Measurements from ENCODE around the gene CHDH.

CHDH gene

DNA sequence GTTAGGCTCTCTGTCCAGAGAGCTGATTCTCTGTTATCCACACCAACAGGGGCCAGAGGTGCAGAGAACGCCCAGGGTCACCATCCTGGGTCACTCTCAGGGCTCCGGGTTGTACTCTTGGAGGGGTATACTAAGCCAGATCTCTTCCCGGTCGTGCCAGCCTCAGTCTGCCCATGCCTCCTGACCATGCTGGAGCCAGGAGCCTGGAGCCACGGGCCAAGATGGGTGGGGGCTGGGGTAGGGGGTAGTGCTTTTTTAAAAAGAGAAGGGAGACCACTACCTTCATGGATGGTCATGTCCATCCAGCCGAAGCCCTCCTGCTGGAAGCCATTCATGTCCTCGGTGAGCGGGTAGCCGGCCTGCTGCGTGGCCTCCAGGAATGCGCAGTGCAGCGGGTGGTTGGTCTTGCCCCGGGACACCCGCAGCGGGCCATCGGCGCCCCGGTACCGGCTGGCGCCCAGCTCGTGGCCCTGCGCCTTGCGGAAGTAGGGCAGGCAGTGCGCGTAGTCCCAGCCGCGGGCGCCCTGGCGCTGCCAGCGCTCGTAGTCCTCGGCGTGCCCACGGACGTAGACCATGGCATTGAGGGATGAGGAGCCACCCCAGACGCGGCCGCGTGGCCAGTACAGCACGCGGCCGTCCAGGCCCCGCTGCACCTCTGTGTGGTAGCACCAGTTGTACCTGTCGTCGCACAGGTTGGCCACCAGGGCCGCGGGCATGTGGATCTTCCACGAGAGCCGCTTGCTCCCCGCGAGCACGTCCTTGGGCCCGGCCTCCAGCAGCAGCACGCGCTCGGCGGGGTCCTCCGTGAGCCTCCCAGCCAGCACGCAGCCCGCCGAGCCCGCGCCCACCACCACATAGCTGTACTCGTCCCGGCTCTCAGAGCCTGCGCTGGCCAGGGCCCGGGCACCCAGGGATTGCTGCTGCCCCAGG, 22.9 kb downstream of the CHDH start:
- DNase-seq = no peak

DNA sequence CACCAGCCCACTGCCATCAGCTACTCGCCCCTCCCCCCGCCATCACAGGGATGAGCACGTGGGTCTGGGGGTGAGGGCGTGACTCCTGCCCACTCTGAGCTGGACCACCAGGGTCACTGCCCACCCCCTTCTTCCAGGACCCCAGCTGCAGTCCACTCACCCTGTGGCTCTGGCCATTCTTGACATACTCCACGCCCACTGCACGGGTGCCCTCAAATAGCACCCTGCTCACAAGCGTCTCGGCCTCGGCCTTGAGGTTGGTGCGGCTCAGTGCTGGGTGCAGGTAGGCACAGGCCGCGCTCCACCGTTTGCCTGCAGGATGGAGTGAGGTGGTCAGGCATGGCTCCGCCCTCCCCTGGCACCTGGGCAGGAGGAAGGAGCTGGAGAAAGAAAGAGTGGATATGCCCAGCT, 23.9 kb downstream of the CHDH start:
- no peak for DNase-seq

GRCh38 chr3:53821631-53822121, 24.5 kb downstream of the CHDH start:
- no peak for DNase-seq

DNA sequence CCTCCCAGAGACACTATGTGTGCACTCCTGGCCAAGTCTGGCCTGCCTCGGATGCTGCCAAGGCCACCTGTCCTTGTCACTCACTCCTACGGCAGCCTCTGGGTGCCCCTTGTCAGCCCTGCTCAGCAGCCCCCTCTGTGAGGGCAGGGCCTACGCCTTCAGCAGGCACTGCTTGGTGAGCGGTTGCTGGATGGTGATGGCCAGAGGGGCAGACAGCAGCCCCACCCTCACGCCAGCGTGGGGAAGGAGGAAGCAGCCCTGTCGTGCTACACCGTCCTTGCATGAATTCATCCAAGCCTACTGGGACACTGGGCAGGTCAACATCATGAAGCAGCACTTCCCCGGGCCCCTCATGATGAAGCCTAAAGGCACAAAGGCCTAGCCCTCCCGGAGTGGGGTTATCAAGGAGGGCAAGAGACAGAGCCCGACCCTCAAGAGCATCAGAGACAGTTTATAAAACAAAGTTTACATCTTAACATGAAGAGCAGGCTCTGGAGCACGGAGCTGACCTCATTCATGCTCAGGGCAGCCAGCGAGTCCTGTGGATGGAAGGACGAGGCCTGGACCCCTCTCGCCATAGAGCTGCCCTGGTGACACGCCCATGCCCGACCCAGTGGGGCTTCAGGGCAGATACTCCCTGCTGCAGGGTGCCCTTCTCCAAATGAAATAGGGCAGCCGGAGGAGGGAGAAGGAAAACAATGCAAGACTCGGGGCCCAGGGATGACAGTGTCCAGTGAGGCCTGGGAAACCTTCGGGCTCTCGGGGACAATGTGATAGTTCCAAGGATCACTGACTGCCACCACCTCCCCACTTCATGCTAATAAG, 25.3 kb downstream of the CHDH start:
- DNase-seq = no peak

GRCh38 chr3:53820084-53820483, 26.1 kb downstream of the CHDH start:
- no peak for DNase-seq

GRCh38 chr3:53819163-53819868, 26.9 kb downstream of the CHDH start:
- no peak for DNase-seq

GRCh38 chr3:53818221-53819162, 27.7 kb downstream of the CHDH start:
- DNase-seq = no peak

- no peak for DNase-seq
Observed at GRCh38 chr3:53817809-53818208, 28.4 kb downstream of the CHDH start.

DNA sequence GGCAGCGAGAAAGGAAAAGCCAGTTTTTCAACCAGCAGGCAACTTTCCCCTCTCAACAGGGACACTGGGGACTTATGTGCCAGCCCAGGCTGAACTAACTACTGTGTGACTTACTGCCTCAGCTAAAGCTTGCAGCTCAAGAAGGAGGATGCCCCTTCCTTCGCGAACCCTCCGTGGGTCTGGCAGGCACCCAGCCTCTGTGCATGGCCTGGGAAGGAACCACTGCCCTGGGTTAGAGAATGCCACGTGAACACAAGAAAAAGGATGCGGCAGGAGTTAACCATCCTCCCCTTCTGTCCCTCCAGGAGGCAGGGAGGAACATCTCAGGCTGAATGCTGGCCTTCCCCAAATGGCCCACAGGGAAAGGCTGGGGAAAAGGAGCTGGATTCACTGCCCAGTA, 29.0 kb downstream of the CHDH start:
- no peak for DNase-seq

- DNase-seq = no peak
Observed at GRCh38 chr3:53816425-53816824, 29.8 kb downstream of the CHDH start.

DNA sequence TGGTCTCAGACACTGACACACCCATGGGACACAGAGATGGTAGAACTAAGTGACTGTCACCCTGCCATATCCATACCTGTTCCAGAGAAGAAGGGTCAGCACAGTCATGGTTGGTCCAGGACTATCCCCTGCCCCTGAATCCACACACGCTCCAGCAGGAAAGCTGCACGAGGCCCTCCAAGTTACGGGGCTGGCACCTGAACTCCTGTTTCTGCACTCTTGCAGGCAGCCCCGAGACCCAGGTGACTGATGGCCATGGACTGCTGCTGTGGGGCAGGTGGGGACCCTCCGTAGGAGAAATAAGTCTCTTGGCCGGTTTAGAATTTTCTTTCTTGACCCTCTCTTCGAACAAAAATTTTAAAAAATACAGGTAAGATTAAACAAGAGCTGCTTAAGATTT, 30.6 kb downstream of the CHDH start:
- DNase-seq = no peak

- no peak for DNase-seq
Observed at GRCh38 chr3:53815067-53815466, 31.2 kb downstream of the CHDH start.

DNA sequence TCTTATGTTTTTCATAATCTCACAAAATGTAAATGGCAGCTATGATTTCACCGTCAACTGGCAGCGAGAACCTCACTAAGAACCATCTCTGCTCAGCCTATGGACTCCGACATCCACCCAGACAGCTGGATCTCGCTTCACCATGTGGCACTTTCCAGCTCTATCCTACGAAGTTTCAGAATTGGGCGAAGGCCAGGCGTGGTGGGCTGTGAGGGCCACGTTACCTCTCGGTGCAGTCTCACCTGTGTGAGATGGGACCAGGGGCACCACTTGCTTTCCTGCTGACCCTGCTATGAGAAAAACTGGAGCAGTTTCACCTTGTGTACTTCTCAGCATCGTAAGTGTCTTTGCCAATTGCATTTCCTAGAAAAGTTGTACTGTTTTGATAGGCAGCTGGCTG, 32.3 kb downstream of the CHDH start:
- DNase-seq = no peak

DNA sequence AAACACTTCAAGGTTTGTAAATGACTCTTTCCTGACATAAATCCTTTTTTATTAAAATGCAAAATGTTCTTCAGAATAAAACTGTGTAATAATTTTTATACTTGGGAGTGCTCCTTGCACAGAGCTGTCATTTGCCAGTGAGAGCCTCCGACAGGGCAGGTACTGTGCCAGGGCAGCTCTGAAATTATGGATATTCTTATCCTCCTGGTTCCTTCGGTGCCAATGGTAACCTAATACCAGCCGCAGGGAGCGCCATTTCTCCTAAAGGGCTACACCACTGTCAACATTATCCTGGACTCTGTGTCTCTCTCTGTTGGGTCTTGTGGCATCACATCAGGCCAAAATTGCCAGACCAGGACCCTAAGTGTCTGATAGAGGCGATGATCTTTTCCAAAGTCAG, 33.0 kb downstream of the CHDH start:
- no peak for DNase-seq

- no peak for DNase-seq
Observed at GRCh38 chr3:53812434-53812833, 33.8 kb downstream of the CHDH start.

DNA sequence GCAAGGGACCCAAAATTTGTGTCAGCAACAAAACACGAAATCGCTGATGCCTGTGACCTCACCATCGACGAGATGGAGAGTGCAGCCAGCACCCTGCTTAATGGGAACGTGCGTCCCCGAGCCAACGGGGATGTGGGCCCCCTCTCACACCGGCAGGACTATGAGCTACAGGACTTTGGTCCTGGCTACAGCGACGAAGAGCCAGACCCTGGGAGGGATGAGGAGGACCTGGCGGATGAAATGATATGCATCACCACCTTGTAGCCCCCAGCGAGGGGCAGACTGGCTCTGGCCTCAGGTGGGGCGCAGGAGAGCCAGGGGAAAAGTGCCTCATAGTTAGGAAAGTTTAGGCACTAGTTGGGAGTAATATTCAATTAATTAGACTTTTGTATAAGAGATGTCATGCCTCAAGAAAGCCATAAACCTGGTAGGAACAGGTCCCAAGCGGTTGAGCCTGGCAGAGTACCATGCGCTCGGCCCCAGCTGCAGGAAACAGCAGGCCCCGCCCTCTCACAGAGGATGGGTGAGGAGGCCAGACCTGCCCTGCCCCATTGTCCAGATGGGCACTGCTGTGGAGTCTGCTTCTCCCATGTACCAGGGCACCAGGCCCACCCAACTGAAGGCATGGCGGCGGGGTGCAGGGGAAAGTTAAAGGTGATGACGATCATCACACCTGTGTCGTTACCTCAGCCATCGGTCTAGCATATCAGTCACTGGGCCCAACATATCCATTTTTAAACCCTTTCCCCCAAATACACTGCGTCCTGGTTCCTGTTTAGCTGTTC, 34.9 kb downstream of the CHDH start:
- no peak for DNase-seq

DNA sequence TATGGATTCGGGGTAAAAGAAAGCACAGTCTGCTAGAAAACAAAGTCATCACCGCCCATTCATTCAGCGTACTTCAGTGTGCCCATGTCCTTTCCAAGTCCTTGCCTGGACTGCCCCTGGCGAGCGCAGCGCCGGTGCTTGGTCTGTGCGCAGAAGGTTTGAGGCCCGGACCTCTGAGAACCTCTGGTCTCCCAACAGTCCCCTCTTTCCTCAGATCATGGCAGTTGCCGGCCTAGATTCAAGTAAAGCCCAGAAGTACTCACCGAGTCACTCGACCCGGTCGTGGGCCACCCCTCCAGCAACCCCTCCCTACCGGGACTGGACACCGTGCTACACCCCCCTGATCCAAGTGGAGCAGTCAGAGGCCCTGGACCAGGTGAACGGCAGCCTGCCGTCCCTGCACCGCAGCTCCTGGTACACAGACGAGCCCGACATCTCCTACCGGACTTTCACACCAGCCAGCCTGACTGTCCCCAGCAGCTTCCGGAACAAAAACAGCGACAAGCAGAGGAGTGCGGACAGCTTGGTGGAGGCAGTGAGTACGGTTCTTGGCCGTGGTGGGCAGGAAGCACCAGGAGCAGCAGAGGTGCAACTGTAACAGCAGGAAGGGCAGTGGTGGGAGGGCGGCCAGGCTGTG, 36.3 kb downstream of the CHDH start:
- DNase-seq = no peak

- no peak for DNase-seq
Observed at GRCh38 chr3:53809267-53809666, 37.0 kb downstream of the CHDH start.

GRCh38 chr3:53808496-53808895, 37.7 kb downstream of the CHDH start:
- no peak for DNase-seq

- DNase-seq = no peak
Observed at GRCh38 chr3:53807117-53807810, 39.0 kb downstream of the CHDH start.
